ENCODE measurements around the gene PRDM1. TPM values are rescaled to one million over a fixed set of nuclear protein-coding genes. Genes with fewer than 3 reads are reported as not detected.
A peak's percentile ranks its signal among the peaks of the same experiment; 100 is the strongest.

Gene PRDM1
- polyA plus RNA-seq, 1 of the 3 experiments (the other 2 are of a cell fraction), result 4.0 TPM

DNA sequence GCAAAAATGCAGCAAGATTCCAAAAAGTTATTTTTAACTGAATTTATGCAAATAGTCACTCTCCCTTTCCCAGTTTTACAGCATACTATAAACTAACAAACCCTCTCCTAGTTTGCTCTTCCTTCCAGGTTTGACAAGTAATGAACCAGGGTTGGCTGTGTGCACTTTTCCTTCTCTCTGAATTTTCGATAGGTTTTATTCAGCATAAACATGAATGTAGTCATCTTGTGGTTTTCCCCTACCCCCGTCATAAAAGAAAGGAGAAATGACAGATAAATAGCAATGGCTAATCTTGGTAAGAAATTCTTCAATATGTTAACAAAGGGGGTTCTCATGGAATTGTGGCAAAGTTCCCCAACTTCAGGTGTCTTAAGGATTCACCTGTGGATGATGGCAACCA, 26.3 kb downstream of the PRDM1 start (continued):
- TF ChIP-seq, protein P1, sequence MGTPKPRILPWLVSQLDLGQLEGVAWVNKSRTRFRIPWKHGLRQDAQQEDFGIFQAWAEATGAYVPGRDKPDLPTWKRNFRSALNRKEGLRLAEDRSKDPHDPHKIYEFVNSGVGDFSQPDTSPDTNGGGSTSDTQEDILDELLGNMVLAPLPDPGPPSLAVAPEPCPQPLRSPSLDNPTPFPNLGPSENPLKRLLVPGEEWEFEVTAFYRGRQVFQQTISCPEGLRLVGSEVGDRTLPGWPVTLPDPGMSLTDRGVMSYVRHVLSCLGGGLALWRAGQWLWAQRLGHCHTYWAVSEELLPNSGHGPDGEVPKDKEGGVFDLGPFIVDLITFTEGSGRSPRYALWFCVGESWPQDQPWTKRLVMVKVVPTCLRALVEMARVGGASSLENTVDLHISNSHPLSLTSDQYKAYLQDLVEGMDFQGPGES (IDR thresholded peaks at IDR 0.05; ENCODE audit: low read depth, low read length), result no peak
- no peak for TF ChIP-seq YY1 (IDR thresholded peaks at IDR 0.05; ENCODE audit: low read depth)

GRCh38 chr6:106113256-106113959, 27.3 kb downstream of the PRDM1 start:
- TF ChIP-seq EZH2phosphoT487 (IDR thresholded peaks at IDR 0.05; ENCODE audit: borderline replicate concordance, low read depth) (no peak), ELF1 (IDR thresholded peaks at IDR 0.05) (no peak), NRF1 (IDR thresholded peaks at IDR 0.05; ENCODE audit: low read depth, low read length) (no peak), FOSL2 (IDR thresholded peaks at IDR 0.05; ENCODE audit: borderline replicate concordance, low read depth) (no peak), TAF1 (IDR thresholded peaks at IDR 0.05; ENCODE audit: borderline replicate concordance, low read depth, low read length) (no peak)
- TF ChIP-seq, protein P2, sequence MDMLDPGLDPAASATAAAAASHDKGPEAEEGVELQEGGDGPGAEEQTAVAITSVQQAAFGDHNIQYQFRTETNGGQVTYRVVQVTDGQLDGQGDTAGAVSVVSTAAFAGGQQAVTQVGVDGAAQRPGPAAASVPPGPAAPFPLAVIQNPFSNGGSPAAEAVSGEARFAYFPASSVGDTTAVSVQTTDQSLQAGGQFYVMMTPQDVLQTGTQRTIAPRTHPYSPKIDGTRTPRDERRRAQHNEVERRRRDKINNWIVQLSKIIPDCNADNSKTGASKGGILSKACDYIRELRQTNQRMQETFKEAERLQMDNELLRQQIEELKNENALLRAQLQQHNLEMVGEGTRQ (IDR thresholded peaks at IDR 0.05; ENCODE audit: borderline replicate concordance, low read depth, low read length), result no peak
- Histone ChIP-seq H4K20me1 (ENCODE audit: insufficient read depth) (no peaks in the 10 kb centered on the region), H3K9ac (no peak overlapping the region), H3K9me2 (no peaks in the 10 kb centered on the region), H3K79me2 (ENCODE audit: insufficient read depth) (no peaks in the 10 kb centered on the region), H3K27me3 (ENCODE audit: insufficient read depth) (no peaks in the 10 kb centered on the region), H3K9me3 (no peaks in the 10 kb centered on the region), H3K4me2 (no peak overlapping the region), H2AFZ (ENCODE audit: low read depth) (peak overlapping the region; percentile 27; the same call in 1 of the 2 replicates), H3K4me1 (ENCODE audit: control insufficient read depth in 1 of 2, insufficient read depth in 2 of 2, low read depth in 1 of 2, low read length in 1 of 2) (peaks cover 0 to 19% of the 10 kb centered on the region in 2 experiments; a peak in 2 of 4 replicates), H3F3A (replicated peaks; ENCODE audit: insufficient read depth) (no peaks in the 10 kb centered on the region), H3K4me3 (ENCODE audit: low read depth in 2 of 2, low read length in 1 of 2) (no peak overlapping the region), H3K27ac (ENCODE audit: low read depth in 2 of 2, low read length in 1 of 2) (no peak overlapping the region; a peak in 1 of 4 replicates), H3K36me3 (replicated peaks in 1 of 2; ENCODE audit: control insufficient read depth in 1 of 2, insufficient read depth in 2 of 2, low read length in 1 of 2) (no peaks in the 10 kb centered on the region)
- CTCF ChIA-PET, result no interaction called here
- 93% methylated on average over 10 of the region's 10 CpGs for WGBS (ENCODE audit: low lambda C conversion rate)
- no peak for DNase-seq
- POLR2A ChIA-PET, result no interaction called here

GRCh38 chr6:106114492-106114891, 28.4 kb downstream of the PRDM1 start:
- DNase-seq, result no peak
- H3K9ac ChIP-seq, result no peak overlapping the region
- no peaks in the 10 kb centered on the region for H3K79me2 ChIP-seq (ENCODE audit: insufficient read depth)
- H3K9me2 ChIP-seq, result no peaks in the 10 kb centered on the region
- ChIA-PET CTCF (interaction anchor here (0.7 to 1.0 kb wide), 2 partner anchors 32 to 109 kb away, joined by 3 read pairs; no protein-coding TSS in a partner anchor), POLR2A (no interaction called here)
- H3K27ac ChIP-seq (ENCODE audit: low read depth in 2 of 2, low read length in 1 of 2), result no peak overlapping the region
- H2AFZ ChIP-seq (ENCODE audit: low read depth), result no peak overlapping the region
- H3K4me1 ChIP-seq (ENCODE audit: control insufficient read depth in 1 of 2, insufficient read depth in 2 of 2, low read depth in 1 of 2, low read length in 1 of 2), result peaks cover 0 to 19% of the 10 kb centered on the region in 2 experiments; a peak in 2 of 4 replicates
- no peaks in the 10 kb centered on the region for H3K27me3 ChIP-seq (ENCODE audit: insufficient read depth)
- no peaks in the 10 kb centered on the region for H3K36me3 ChIP-seq (replicated peaks in 1 of 2; ENCODE audit: control insufficient read depth in 1 of 2, insufficient read depth in 2 of 2, low read length in 1 of 2)
- WGBS (ENCODE audit: low lambda C conversion rate), result 96% methylated on average over 9 of the region's 9 CpGs
- no peak overlapping the region for H3K4me2 ChIP-seq
- no peaks in the 10 kb centered on the region for H3F3A ChIP-seq (replicated peaks; ENCODE audit: insufficient read depth)
- H3K9me3 ChIP-seq, result no peaks in the 10 kb centered on the region
- H3K4me3 ChIP-seq (ENCODE audit: low read depth in 2 of 2, low read length in 1 of 2), result no peak overlapping the region
- H4K20me1 ChIP-seq (ENCODE audit: insufficient read depth), result no peaks in the 10 kb centered on the region
- TF ChIP-seq RAD21 (IDR thresholded peaks at IDR 0.05; ENCODE audit: low read length) (no peak), TEAD4 (IDR thresholded peaks at IDR 0.05; ENCODE audit: borderline replicate concordance, insufficient read depth) (no peak), JUND (IDR thresholded peaks at IDR 0.05) (no peak), FOXJ3 (CRISPR knock-in tag; IDR thresholded peaks at IDR 0.05) (no peak), NFIC (IDR thresholded peaks at IDR 0.05; ENCODE audit: borderline replicate concordance) (no peak), MEF2A (IDR thresholded peaks at IDR 0.05; ENCODE audit: borderline replicate concordance, low read depth) (no peak), RXRA (IDR thresholded peaks at IDR 0.05; ENCODE audit: borderline replicate concordance, low read depth) (no peak), FOXM1 (IDR thresholded peaks at IDR 0.05; ENCODE audit: low read depth) (no peak), GABPA (IDR thresholded peaks at IDR 0.05; ENCODE audit: low read depth) (no peak), SIN3A (IDR thresholded peaks at IDR 0.05; ENCODE audit: borderline replicate concordance, low read depth, low read length) (no peak), CHD2 (IDR thresholded peaks at IDR 0.05; ENCODE audit: low read length, partially characterized antibody) (no peak), NRF1 (IDR thresholded peaks at IDR 0.05; ENCODE audit: low read depth, low read length) (no peak)
- TF ChIP-seq, protein P3, sequence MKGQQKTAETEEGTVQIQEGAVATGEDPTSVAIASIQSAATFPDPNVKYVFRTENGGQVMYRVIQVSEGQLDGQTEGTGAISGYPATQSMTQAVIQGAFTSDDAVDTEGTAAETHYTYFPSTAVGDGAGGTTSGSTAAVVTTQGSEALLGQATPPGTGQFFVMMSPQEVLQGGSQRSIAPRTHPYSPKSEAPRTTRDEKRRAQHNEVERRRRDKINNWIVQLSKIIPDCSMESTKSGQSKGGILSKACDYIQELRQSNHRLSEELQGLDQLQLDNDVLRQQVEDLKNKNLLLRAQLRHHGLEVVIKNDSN (IDR thresholded peaks at IDR 0.05; ENCODE audit: borderline replicate concordance, low read depth), result no peak

Data from SK-N-SH (cell line).